DND-41 (cell line): ENCODE measurements around the gene MFSD6.

ENCODE experiments used
- ATAC-seq: fragments of 200-7000 bp; cut with Tn5 transposase; 3 replicates; pipeline ENCODE4 v1.9.1; 2021; ENCODE audit warnings: low read depth; ENCODE audit not compliant: insufficient read depth
- DNase-seq: peaks from one replicate; pipeline ENCODE4 v3.0.0-alpha.2; 2020
- H2AFZ ChIP-seq: 2 replicates; pipeline ENCODE4 v1.6.0; 2012; ENCODE audit warnings: low read depth, low read length
- H3K27ac ChIP-seq: 2 replicates; pipeline ENCODE4 v1.5.1; 2012; ENCODE audit warnings: low read length, inconsistent platforms
- H3K27me3 ChIP-seq: fragments of 200-600 bp; sonication (generic); 2 replicates; pipeline ENCODE4 v1.6.0; 2012; ENCODE audit warnings: low read length, mild to moderate bottlenecking, inconsistent platforms; ENCODE audit not compliant: insufficient read depth, poor library complexity
- H3K36me3 ChIP-seq: 2 replicates; pipeline ENCODE4 v1.5.1; 2012; ENCODE audit warnings: low read length, inconsistent platforms; ENCODE audit not compliant: insufficient read depth
- H3K4me1 ChIP-seq: 2 replicates; pipeline ENCODE4 v1.5.1; 2012; ENCODE audit warnings: mild to moderate bottlenecking, low read length; ENCODE audit not compliant: insufficient read depth
- H3K4me2 ChIP-seq: 2 replicates; pipeline ENCODE4 v1.6.0; 2012; ENCODE audit warnings: mild to moderate bottlenecking, moderate library complexity, low read length, inconsistent platforms; ENCODE audit not compliant: insufficient read depth
- H3K4me3 ChIP-seq, 2 experiments: fragments of 200-600 bp in 1 of 2; shearing (Covaris generic) in 1 of 2; 2 replicates each; pipeline ENCODE4 v1.5.1; 2012 to 2016; ENCODE audit warnings: inconsistent platforms in 2 of 2, low read length in 2 of 2, mild to moderate bottlenecking in 2 of 2, low read depth in 1 of 2, moderate library complexity in 1 of 2
- H3K79me2 ChIP-seq: 2 replicates; pipeline ENCODE4 v1.6.0; 2012; ENCODE audit warnings: low read length, inconsistent platforms; ENCODE audit not compliant: insufficient read depth
- H3K9ac ChIP-seq: 2 replicates; pipeline ENCODE4 v1.6.0; 2012; ENCODE audit warnings: low read depth, mild to moderate bottlenecking, inconsistent platforms, low read length, moderate library complexity
- H3K9me3 ChIP-seq: 2 replicates; pipeline ENCODE4 v1.5.1; 2012; ENCODE audit warnings: low read length, moderate library complexity, mild to moderate bottlenecking, inconsistent platforms; ENCODE audit not compliant: insufficient read depth, severe bottlenecking
- H4K20me1 ChIP-seq: 2 replicates; pipeline ENCODE4 v1.6.0; 2012; ENCODE audit warnings: low read length; ENCODE audit not compliant: insufficient read depth
- CTCF ChIP-seq: IDR thresholded peaks from 2 replicates; pipeline ENCODE4 v1.5.1; 2012; ENCODE audit warnings: borderline replicate concordance, low read length, moderate library complexity, mild to moderate bottlenecking; ENCODE audit not compliant: poor library complexity, severe bottlenecking; ENCODE audit errors: extremely low read depth
- EZH2 ChIP-seq: IDR thresholded peaks from 3 replicates; pipeline ENCODE4 v1.6.1; 2012; ENCODE audit warnings: borderline replicate concordance, low read depth, mild to moderate bottlenecking, moderate library complexity, low read length, inconsistent platforms; ENCODE audit not compliant: severe bottlenecking

Gene MFSD6

GRCh38 chr2:190405995-190406394 is 2.2 kb upstream of the MFSD6 start:
- DNase-seq (no peak), ATAC-seq (no peak)
- Histone ChIP-seq H3K36me3 (no peaks in the 10 kb centered on the region), H3K4me2 (no peak overlapping the region), H3K79me2 (peaks cover 16% of the 10 kb centered on the region), H3K9me3 (no peaks in the 10 kb centered on the region), H2AFZ (no peak overlapping the region), H4K20me1 (no peaks in the 10 kb centered on the region), H3K27ac (no peak overlapping the region), H3K4me1 (peaks cover 31% of the 10 kb centered on the region), H3K9ac (no peak overlapping the region), H3K27me3 (no peaks in the 10 kb centered on the region), H3K4me3 (no peak overlapping the region)
- TF ChIP-seq EZH2 (no peak), CTCF (no peak)

DNA sequence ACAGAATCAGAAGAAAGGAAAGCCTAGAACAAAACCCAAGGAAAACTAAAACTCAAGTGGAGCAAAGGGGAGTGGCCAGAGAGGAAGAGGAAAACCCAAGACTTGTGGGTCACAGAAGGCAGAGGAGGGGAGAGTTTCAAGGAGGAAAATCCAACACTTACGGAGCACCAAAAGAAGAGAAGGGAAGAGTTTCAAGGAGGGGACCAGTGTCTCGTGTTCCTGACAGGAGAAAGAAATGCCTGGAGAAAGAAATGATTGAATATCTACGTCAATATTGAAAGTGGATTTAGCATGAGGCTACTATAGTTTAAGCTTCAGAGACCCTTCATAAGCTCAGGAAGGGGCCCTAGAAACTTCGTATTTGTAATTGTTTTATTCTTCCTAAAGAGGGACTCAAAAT is 1.4 kb upstream of the MFSD6 start:
- no peaks in the 10 kb centered on the region for H4K20me1 ChIP-seq
- H3K4me1 ChIP-seq = peaks cover 31% of the 10 kb centered on the region
- H3K4me3 ChIP-seq = peak overlapping the region in 1 of 2 experiments; percentile 63; a peak in 2 of 4 replicates
- H3K36me3 ChIP-seq = no peaks in the 10 kb centered on the region
- H2AFZ ChIP-seq = peak overlapping the region; percentile 90
- no peak for ATAC-seq
- H3K9ac ChIP-seq = peak overlapping the region; percentile 66
- H3K27ac ChIP-seq = peak overlapping the region; percentile 86
- H3K9me3 ChIP-seq = no peaks in the 10 kb centered on the region
- peak overlapping the region; percentile 91 for H3K4me2 ChIP-seq
- DNase-seq = no peak
- H3K79me2 ChIP-seq = peaks cover 18% of the 10 kb centered on the region
- H3K27me3 ChIP-seq = no peaks in the 10 kb centered on the region
- TF ChIP-seq EZH2 (no peak), CTCF (no peak)

GRCh38 chr2:190407246-190407661 is 901 bp upstream of the MFSD6 start:
- no peaks in the 10 kb centered on the region for H3K27me3 ChIP-seq

More at GRCh38 chr2:190407246-190407661, 901 bp upstream of the MFSD6 start:
- peaks cover 31% of the 10 kb centered on the region for H3K4me1 ChIP-seq
- TF ChIP-seq CTCF (no peak), EZH2 (no peak)
- peak overlapping the region; percentile 91 for H3K4me2 ChIP-seq
- H4K20me1 ChIP-seq = no peaks in the 10 kb centered on the region
- peak overlapping the region; percentile 86 for H3K27ac ChIP-seq
- H2AFZ ChIP-seq = peak overlapping the region; percentile 90
- peak; percentile 71 for DNase-seq
- H3K79me2 ChIP-seq = peaks cover 18% of the 10 kb centered on the region
- ATAC-seq = peak; percentile 70
- H3K9ac ChIP-seq = peak overlapping the region; percentile 66
- peak overlapping the region; percentile 15 to 63; a peak in 3 of 4 replicates for H3K4me3 ChIP-seq
- no peaks in the 10 kb centered on the region for H3K9me3 ChIP-seq
- H3K36me3 ChIP-seq = no peaks in the 10 kb centered on the region
